Esophagus muscularis mucosa (tissue), 3 donors: Measurements from ENCODE around the gene P2RY6.

Source experiments
- POLR2AphosphoS5 ChIP-seq, 2 donors: sonication (generic); formaldehyde crosslinking; IDR thresholded peaks; one replicate each; pipeline ENCODE4 v1.6.1; 2017; ENCODE audit warnings: antibody characterized with exemption in 2 of 2
- TF ChIP-seq, protein P1 (sequence below), 3 experiments: fragments of 200-600 bp in 2 of 3; fragments of 450-650 bp in 1 of 3; sonication (generic) in 2 of 3; IDR thresholded peaks; one replicate each; pipeline ENCODE4 v1.5.1; 2017 to 2019; ENCODE audit warnings: antibody characterized with exemption in 3 of 3, mild to moderate bottlenecking in 2 of 3, moderate library complexity in 1 of 3

DNA sequence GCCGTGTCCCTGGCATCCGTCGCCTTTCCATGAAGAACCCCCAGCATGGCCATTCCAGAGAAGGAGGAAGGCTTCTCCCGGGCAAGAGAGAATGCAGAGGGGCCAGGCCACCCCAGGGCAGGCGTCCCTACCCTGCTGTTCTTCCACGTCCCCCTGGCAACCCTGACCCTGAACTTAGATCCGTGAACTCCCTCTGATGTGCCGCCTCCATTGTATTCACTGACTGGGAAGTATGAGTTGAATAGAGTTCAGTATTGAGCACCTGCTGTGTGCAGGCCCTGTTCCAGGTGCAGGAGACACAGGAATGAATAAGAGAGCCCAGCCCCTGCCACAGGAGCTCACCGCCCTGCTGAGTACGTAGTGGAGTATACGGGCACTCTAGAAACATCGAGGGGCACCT is 74.9 kb downstream of the P2RY6 start:
- no peak for TF ChIP-seq POLR2AphosphoS5 (IDR thresholded peaks at IDR 0.05)
- TF ChIP-seq, protein P1, sequence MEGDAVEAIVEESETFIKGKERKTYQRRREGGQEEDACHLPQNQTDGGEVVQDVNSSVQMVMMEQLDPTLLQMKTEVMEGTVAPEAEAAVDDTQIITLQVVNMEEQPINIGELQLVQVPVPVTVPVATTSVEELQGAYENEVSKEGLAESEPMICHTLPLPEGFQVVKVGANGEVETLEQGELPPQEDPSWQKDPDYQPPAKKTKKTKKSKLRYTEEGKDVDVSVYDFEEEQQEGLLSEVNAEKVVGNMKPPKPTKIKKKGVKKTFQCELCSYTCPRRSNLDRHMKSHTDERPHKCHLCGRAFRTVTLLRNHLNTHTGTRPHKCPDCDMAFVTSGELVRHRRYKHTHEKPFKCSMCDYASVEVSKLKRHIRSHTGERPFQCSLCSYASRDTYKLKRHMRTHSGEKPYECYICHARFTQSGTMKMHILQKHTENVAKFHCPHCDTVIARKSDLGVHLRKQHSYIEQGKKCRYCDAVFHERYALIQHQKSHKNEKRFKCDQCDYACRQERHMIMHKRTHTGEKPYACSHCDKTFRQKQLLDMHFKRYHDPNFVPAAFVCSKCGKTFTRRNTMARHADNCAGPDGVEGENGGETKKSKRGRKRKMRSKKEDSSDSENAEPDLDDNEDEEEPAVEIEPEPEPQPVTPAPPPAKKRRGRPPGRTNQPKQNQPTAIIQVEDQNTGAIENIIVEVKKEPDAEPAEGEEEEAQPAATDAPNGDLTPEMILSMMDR (IDR thresholded peaks at IDR 0.05) = no peak
